Kidney (tissue), 14 donors: ENCODE measurements around the gene MRPS34. TPM values are rescaled to one million over a fixed set of nuclear protein-coding genes. Genes with fewer than 3 reads are reported as not detected.
A peak's percentile ranks its signal among the peaks of the same experiment; 100 is the strongest.

Source experiments
- DNase-seq, 5 donors: peaks; one replicate each; pipeline ENCODE4 v3.0.0-alpha.2; 2013 to 2020
- FAIRE-seq: peaks from 2 replicates; lab custom pipeline; 2012; peaks lifted over from hg19 to GRCh38; lab: Jason Lieb, UNC
- H3K27ac ChIP-seq, 2 donors: one replicate each; pipeline ENCODE4 v1.7.0; 2013; ENCODE audit warnings: low read depth in 2 of 2, low read length in 2 of 2, inconsistent platforms in 1 of 2
- H3K27me3 ChIP-seq: one replicate; pipeline ENCODE4 v1.7.1; 2013; ENCODE audit warnings: low read length, inconsistent platforms; ENCODE audit not compliant: control insufficient read depth, insufficient read depth
- H3K36me3 ChIP-seq, 3 donors: one replicate each; pipeline versions ENCODE4 v1.7.0 to v1.7.1; 2013; ENCODE audit warnings: low read length in 3 of 3, control low read depth in 1 of 3, inconsistent platforms in 1 of 3; ENCODE audit not compliant: insufficient read depth in 3 of 3, control insufficient read depth in 2 of 3
- H3K4me1 ChIP-seq, 3 donors: one replicate each; pipeline versions ENCODE4 v1.7.0 to v1.7.1; 2013; ENCODE audit warnings: low read length in 3 of 3, inconsistent platforms in 1 of 3, low read depth in 1 of 3; ENCODE audit not compliant: control insufficient read depth in 2 of 3, insufficient read depth in 2 of 3
- H3K4me3 ChIP-seq, 3 donors: one replicate each; pipeline versions ENCODE4 v1.7.0 to v1.8.1; 2013; ENCODE audit warnings: low read length in 3 of 3, control low read depth in 1 of 3, inconsistent platforms in 1 of 3
- H3K9ac ChIP-seq, 3 donors: one replicate each; pipeline versions ENCODE4 v1.7.0 to v1.7.1; 2013; ENCODE audit warnings: low read length in 3 of 3, control low read depth in 1 of 3, inconsistent platforms in 1 of 3
- H3K9me3 ChIP-seq, 3 donors: one replicate each; pipeline versions ENCODE4 v1.7.0 to v1.7.1; 2013; ENCODE audit warnings: low read length in 3 of 3, control low read depth in 1 of 3, inconsistent platforms in 1 of 3; ENCODE audit not compliant: control insufficient read depth in 2 of 3, insufficient read depth in 1 of 3
- CTCF ChIP-seq: IDR thresholded peaks from 3 replicates; pipeline ENCODE4 v1.5.1; 2012; ENCODE audit warnings: mild to moderate bottlenecking, moderate library complexity, borderline replicate concordance; ENCODE audit not compliant: insufficient read depth; ENCODE audit errors: extremely low read depth
- intact Hi-C: fragments of 100-400 bp; cut with DNase I; formaldehyde crosslinking; loops from one replicate; pipeline ENCODE4 v1.11.1; 2022
- polyA plus RNA-seq: library from polyadenylated mRNA; stranded (reverse); fragments of 350-450 nt; fragmentation: Illumina TruSeq; extraction: RNeasy Lipid Tissue Mini Kit (QIAGEN cat#74804); gene quantifications from one replicate; pipeline ENCODE4 v1.2.3, GENCODE V29; 2014; ENCODE audit warnings: low read depth, low replicate concordance; ENCODE audit not compliant: insufficient read depth
- total RNA-seq: library from RNA; stranded (reverse); fragmentation: NEBNext Ultra II Directional; extraction: Animal tissue kit (Norgen Biotek cat#: 25700); gene quantifications from one replicate; pipeline ENCODE4 v1.2.1, GENCODE V29; 2021
- donor health status: control.
- donor health status: control.
- donor health status: control.
- donor health status: control.
- donor health status: control.
- donor health status: DM: yes; HTN: yes; CAD: no.
- donor health status: Normal renal cell carcinoma (clear cell type).

The MRPS34 gene
- total and polyA plus RNA-seq, 2 donors from 2014 or later, result 61.7 to 187 TPM

- Histone ChIP-seq H3K9ac (no peak overlapping the region), H3K27ac (no peak overlapping the region), H3K36me3 (peaks cover 0 to 31% (median 11%) of the 10 kb centered on the region in 3 donors), H3K4me1 (no peaks in the 10 kb centered on the region), H3K27me3 (no peaks in the 10 kb centered on the region), H3K4me3 (no peak overlapping the region), H3K9me3 (no peaks in the 10 kb centered on the region)
- TF ChIP-seq CTCF, result peak; percentile 56
- FAIRE-seq (no peak), DNase-seq (peak; percentile 78 to 88 (median 83))
- intact Hi-C loops, result no loop called here
These were observed 39.8 kb upstream of the MRPS34 start for GRCh38 chr16:1812732-1813163.

- FAIRE-seq (no peak), DNase-seq (no peak)
- Histone ChIP-seq H3K9ac (no peak overlapping the region), H3K4me1 (no peaks in the 10 kb centered on the region), H3K27ac (no peak overlapping the region), H3K36me3 (peaks cover 0 to 28% (median 8%) of the 10 kb centered on the region in 3 donors), H3K9me3 (no peaks in the 10 kb centered on the region), H3K4me3 (no peak overlapping the region), H3K27me3 (no peaks in the 10 kb centered on the region)
- intact Hi-C loops, result no loop called here
- no peak for TF ChIP-seq CTCF
These were observed 37.6 kb upstream of the MRPS34 start for GRCh38 chr16:1810536-1810935.

- no peaks in the 10 kb centered on the region for H3K27me3 ChIP-seq
- TF ChIP-seq CTCF, result no peak
- FAIRE-seq, result no peak
- no peaks in the 10 kb centered on the region for H3K9me3 ChIP-seq
- H3K4me3 ChIP-seq, result no peak overlapping the region
- no peak overlapping the region for H3K9ac ChIP-seq
- H3K27ac ChIP-seq, result no peak overlapping the region
- intact Hi-C loops, result no loop called here
- H3K4me1 ChIP-seq, result no peaks in the 10 kb centered on the region
- peaks cover 0 to 24% (median 8%) of the 10 kb centered on the region in 3 donors for H3K36me3 ChIP-seq
- DNase-seq, result no peak
These were observed 37.2 kb upstream of the MRPS34 start for GRCh38 chr16:1810106-1810505.

GRCh38 chr16:1809281-1809801 is 36.4 kb upstream of the MRPS34 start:
- Histone ChIP-seq H3K4me3 (no peak overlapping the region), H3K36me3 (peaks cover 0 to 21% (median 8%) of the 10 kb centered on the region in 3 donors), H3K9me3 (no peaks in the 10 kb centered on the region), H3K9ac (no peak overlapping the region), H3K27ac (no peak overlapping the region), H3K27me3 (no peaks in the 10 kb centered on the region), H3K4me1 (no peaks in the 10 kb centered on the region)
- intact Hi-C loops, result no loop called here
- TF ChIP-seq CTCF, result no peak
- peak in 1 of 5 donors; percentile 72 for DNase-seq
- no peak for FAIRE-seq
